BJ (cell line): ENCODE measurements around the gene OTOP3. TPM values are rescaled to one million over a fixed set of nuclear protein-coding genes. Genes with fewer than 3 reads are reported as not detected.
"Not testable (repeated sequence)": the region's sequence is repeated elsewhere in the genome, so short reads cannot be mapped to it uniquely, and the experiment has no call there.

Experiments
- CTCF ChIA-PET: fragments of 350-600 bp; formaldehyde crosslinking; extraction: SDS; loops from one replicate; lab custom pipeline; 2021; ENCODE audit warnings: antibody characterized with exemption, inconsistent platforms; lab: Yijun Ruan, JAX
- POLR2A ChIA-PET: fragments of 300-600 bp; sonication (Branson Sonifier 250); formaldehyde crosslinking; extraction: SDS; loops from one replicate; lab custom pipeline; 2021; ENCODE audit warnings: antibody characterized with exemption; lab: Charles Lee
- DNase-seq: peaks from one replicate; pipeline ENCODE4 v3.0.0-alpha.2; 2011; ENCODE audit warnings: low read depth
- H3K27me3 ChIP-seq: 2 replicates; pipeline ENCODE4 v1.6.0; 2011; ENCODE audit warnings: low read length; ENCODE audit not compliant: control insufficient read depth, insufficient read depth
- H3K36me3 ChIP-seq: 2 replicates; pipeline ENCODE4 v1.5.1; 2011; ENCODE audit warnings: low read length; ENCODE audit not compliant: control insufficient read depth, insufficient read depth
- H3K4me3 ChIP-seq: 2 replicates; pipeline ENCODE4 v1.5.1; 2011; ENCODE audit warnings: low read depth, mild to moderate bottlenecking, control low read depth, low read length
- polyA plus RNA-seq: library from polyadenylated mRNA; depleted of rRNA; stranded (reverse); fragments of >200 nt; gene quantifications from 2 replicates; pipeline ENCODE4 v1.2.3, GENCODE V29; 2011
- TF ChIP-seq, protein P1 (sequence below): IDR thresholded peaks from 2 replicates; pipeline ENCODE4 v1.5.1; 2011; ENCODE audit warnings: low read depth, mild to moderate bottlenecking, control low read depth, inconsistent platforms, low read length, moderate library complexity; ENCODE audit not compliant: insufficient read depth

The OTOP3 gene
- polyA plus RNA-seq, 1 experiment: not detected

DNA sequence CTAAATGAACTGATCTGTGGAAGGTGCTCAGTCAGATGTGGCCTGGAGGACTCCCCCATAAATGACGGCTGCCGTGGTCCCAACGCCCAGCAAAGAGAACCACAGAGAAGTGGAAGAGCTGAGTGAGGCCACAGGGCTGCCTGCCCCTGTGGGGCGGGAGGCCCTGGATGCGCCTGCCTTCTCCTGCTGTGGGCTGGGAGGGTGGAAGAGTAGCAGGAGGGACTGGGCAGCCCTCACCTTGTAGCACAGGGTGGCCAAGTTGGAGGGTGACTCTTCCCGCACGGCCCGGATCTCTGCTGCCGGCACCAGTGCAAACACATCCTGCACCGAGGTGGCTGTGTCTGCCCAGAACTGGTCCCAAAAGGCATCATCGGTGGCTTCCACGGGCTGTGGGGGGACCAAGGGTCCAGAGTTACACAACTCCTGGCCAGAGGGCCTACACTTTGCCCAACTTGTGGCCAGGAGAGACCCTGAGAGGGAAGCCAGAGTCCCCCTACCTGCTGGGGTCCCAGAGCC lies 28.6 kb downstream of the OTOP3 start:
- ChIA-PET CTCF (interaction anchor here (0.7 to 5.2 kb wide), 6 partner anchors 9 to 238 kb away, joined by 3 to 52 read pairs (median 4); partner anchors contain the start of gene MRPL58), POLR2A (no interaction called here)
- Histone ChIP-seq H3K36me3 (no peaks in the 10 kb centered on the region), H3K4me3 (no peak overlapping the region), H3K27me3 (no peaks in the 10 kb centered on the region)
- DNase-seq: no peak
- TF ChIP-seq, protein P1, sequence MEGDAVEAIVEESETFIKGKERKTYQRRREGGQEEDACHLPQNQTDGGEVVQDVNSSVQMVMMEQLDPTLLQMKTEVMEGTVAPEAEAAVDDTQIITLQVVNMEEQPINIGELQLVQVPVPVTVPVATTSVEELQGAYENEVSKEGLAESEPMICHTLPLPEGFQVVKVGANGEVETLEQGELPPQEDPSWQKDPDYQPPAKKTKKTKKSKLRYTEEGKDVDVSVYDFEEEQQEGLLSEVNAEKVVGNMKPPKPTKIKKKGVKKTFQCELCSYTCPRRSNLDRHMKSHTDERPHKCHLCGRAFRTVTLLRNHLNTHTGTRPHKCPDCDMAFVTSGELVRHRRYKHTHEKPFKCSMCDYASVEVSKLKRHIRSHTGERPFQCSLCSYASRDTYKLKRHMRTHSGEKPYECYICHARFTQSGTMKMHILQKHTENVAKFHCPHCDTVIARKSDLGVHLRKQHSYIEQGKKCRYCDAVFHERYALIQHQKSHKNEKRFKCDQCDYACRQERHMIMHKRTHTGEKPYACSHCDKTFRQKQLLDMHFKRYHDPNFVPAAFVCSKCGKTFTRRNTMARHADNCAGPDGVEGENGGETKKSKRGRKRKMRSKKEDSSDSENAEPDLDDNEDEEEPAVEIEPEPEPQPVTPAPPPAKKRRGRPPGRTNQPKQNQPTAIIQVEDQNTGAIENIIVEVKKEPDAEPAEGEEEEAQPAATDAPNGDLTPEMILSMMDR: no peak

DNA sequence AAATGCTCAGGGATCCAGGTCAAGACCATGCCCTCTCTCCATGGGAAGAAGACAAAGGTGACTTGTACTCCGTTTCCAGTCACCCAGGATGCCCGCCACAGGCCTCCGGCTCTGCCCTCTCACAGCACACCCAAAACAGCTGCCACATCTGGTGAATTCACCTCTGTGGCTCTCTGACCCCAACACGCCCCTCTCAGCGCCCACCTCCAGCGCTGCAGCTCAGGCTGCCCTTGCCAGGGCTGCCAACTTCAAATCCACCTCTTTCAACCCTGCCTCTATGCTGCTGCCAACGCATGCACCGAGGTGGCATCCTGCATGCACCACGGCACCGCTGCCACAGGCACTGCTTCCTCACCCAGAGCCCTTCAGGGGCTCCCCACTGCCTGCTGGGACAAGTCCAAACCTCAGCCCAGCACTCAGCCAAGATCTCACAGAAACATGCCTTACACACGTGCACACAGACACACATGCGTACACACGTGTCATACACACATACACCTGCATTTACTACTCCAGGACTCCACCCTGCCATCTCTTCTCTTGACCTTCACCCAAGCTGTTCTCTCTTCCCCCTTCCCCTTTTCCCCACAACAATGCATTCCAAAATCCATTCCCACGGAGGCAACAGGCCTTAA lies 29.4 kb downstream of the OTOP3 start:
- TF ChIP-seq, protein P1: no peak
- ChIA-PET CTCF (interaction anchor here (5.2 kb wide), 1 partner anchor 46 kb away, joined by 52 read pairs; the partner anchor contains the start of gene MRPL58), POLR2A (no interaction called here)
- no peak for DNase-seq
- H3K4me3 ChIP-seq: no peak overlapping the region
- H3K36me3 ChIP-seq: no peaks in the 10 kb centered on the region
- no peaks in the 10 kb centered on the region for H3K27me3 ChIP-seq

DNA sequence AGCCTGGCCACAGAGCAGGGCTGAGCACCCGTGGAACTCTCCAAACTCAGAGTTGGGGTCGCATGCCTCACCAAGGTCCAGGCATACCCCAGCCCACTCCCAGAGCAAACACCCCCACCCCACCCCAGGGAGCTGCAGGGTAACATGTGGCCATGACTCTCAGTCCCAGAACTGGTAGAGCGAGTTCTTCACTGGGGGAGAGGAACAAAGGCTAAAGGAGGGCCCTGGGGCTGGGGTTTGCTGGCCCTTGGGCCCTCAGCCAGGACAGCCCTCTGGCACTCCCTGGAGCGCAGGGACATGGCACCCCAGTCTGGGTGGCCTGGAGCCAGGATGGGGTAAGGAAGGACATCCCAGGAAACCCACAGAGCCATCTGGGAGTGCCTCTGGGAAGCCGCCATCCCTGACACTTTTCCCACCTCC lies 32.7 kb downstream of the OTOP3 start:
- CTCF ChIA-PET: interaction anchor here (1.0 to 3.6 kb wide), 2 partner anchors 10 to 20 kb away, joined by 3 to 15 read pairs; no protein-coding TSS in a partner anchor
- DNase-seq: no peak
- TF ChIP-seq, protein P1: no peak
- Histone ChIP-seq H3K27me3 (peaks cover 9% of the 10 kb centered on the region), H3K4me3 (no peak overlapping the region), H3K36me3 (no peaks in the 10 kb centered on the region)
- POLR2A ChIA-PET: interaction anchor here (0.6 kb wide), 1 partner anchor 103 kb away, joined by 9 read pairs; no protein-coding TSS in a partner anchor

DNA sequence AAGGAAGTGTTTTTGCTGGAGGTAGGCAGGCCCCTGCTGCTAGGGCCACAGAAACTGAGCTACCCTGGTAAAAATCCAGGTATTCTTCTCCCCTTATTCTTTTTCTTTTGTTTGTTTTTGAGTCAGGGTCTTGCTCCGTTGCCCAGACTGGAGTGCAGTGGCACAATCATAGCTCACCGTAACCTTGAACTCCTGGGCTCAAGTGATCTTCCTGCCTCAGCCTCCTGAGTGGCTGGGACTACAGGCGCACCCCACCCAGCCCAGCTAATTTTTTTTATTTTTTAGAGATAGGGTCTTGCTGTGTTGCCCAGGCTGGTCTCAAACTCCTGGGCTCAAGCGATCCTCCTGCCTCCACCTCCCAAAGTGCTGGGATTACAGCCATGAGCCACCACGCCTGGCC lies 33.8 kb downstream of the OTOP3 start:
- POLR2A ChIA-PET, DNase-seq, H3K27me3 ChIP-seq, H3K4me3 ChIP-seq, H3K36me3 ChIP-seq: not testable (repeated sequence)
- CTCF ChIA-PET: interaction anchor here (0.7 to 3.7 kb wide), 4 partner anchors 8 to 601 kb away, joined by 3 to 26 read pairs (median 9); no protein-coding TSS in a partner anchor

DNA sequence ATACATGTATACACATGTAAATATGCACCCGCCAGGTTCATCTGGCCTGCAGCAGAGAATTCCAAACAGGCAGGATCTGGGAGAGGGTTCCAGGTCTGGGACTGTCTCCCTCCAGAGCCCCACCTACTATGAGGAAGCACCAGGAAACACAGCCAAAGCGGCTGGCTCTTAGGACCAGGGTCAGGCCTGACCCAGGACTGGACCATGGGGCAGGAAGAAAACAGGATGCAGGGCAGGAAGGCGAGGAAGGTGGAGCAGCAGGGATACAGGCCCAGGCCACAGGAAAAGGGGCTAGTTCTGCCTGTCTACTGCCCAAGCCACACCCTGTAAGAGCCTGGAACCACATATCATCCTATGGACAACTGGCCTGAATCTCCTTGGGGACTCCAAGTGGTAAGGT lies 34.7 kb downstream of the OTOP3 start:
- POLR2A ChIA-PET: no interaction called here
- no peak for DNase-seq
- CTCF ChIA-PET: interaction anchor here (2.9 to 3.7 kb wide), 2 partner anchors 9 to 12 kb away, joined by 16 to 26 read pairs; no protein-coding TSS in a partner anchor
- Histone ChIP-seq H3K36me3 (no peaks in the 10 kb centered on the region), H3K4me3 (no peak overlapping the region), H3K27me3 (peaks cover 9% of the 10 kb centered on the region)
- TF ChIP-seq, protein P1: no peak
